K562 (cell line): ENCODE results near the gene EIF2AK2. TPM values are rescaled to one million over a fixed set of nuclear protein-coding genes. Genes with fewer than 3 reads are reported as not detected.
A peak's percentile ranks its signal among the peaks of the same experiment; 100 is the strongest.

Experiments used
- ATAC-seq: fragments of 200-7000 bp; cut with Tn5 transposase; 3 replicates; pipeline ENCODE4 v1.9.1; 2020; ENCODE audit warnings: moderate library complexity
- BruUV-seq: library from RNA; stranded (reverse); fragments of 400-500 nt; replicated peaks from 2 replicates; lab custom pipeline; 2021; lab: Mats Ljungman, UMichigan
- CTCF ChIA-PET: fragments of 300-600 bp; formaldehyde crosslinking; extraction: SDS; loops from one replicate; lab custom pipeline; 2021; ENCODE audit warnings: low intra/inter-chr PET ratio; lab: Yijun Ruan, JAX
- POLR2A ChIA-PET: fragments of 300-600, 350-650 bp; sonication (Branson Sonifier 250); formaldehyde crosslinking; extraction: SDS; loops from one replicate; lab custom pipeline; 2021; ENCODE audit warnings: antibody characterized with exemption, inconsistent platforms; lab: Yijun Ruan, JAX
- DNase-seq, 4 experiments: peaks; one replicate each; pipeline versions ENCODE4 v3.0.0 to v3.0.0-alpha.2; 2011 to 2018; ENCODE audit warnings: low spot score in 3 of 4, mixed read lengths in 3 of 4; ENCODE audit errors: extremely low read depth in 1 of 4
- FAIRE-seq: peaks from 2 replicates; lab custom pipeline; 2011; peaks lifted over from hg19 to GRCh38; lab: Jason Lieb, UNC
- H2AFZ ChIP-seq: 2 replicates; pipeline ENCODE4 v1.6.0; 2011; ENCODE audit warnings: low read depth, low read length, control low read depth, inconsistent platforms
- H3K27ac ChIP-seq: fragments of 200-600 bp; 3 replicates; pipeline ENCODE4 v1.8.0; 2011; ENCODE audit warnings: low read depth, mild to moderate bottlenecking, control low read depth, inconsistent platforms, low read length, moderate library complexity, mixed read lengths; ENCODE audit errors: extremely low read depth
- H3K27me3 ChIP-seq, 2 experiments: fragments of 300-600 bp in 1 of 2; 2 replicates in 1 of 2; 3 replicates in 1 of 2; pipeline versions ENCODE4 v1.6.0 to v1.8.0; 2011; ENCODE audit warnings: inconsistent platforms in 2 of 2, low read length in 2 of 2, mild to moderate bottlenecking in 1 of 2, mixed read lengths in 1 of 2, moderate library complexity in 1 of 2; ENCODE audit not compliant: control insufficient read depth in 2 of 2, insufficient read depth in 2 of 2
- H3K36me3 ChIP-seq: fragments of 300-600 bp; 3 replicates; pipeline ENCODE4 v1.8.0; 2011; ENCODE audit warnings: mild to moderate bottlenecking, low read length, inconsistent platforms; ENCODE audit not compliant: control insufficient read depth, insufficient read depth
- H3K4me1 ChIP-seq, 2 experiments: fragments of 200-600 bp in 1 of 2; replicated peaks in 1 of 2; 2 replicates in 1 of 2; 3 replicates in 1 of 2; pipeline versions ENCODE4 v1.5.1 to v1.8.0; 2011; ENCODE audit warnings: inconsistent platforms in 2 of 2, low read length in 2 of 2, mild to moderate bottlenecking in 1 of 2, mixed read lengths in 1 of 2, moderate library complexity in 1 of 2; ENCODE audit not compliant: control insufficient read depth in 2 of 2, insufficient read depth in 2 of 2
- H3K4me2 ChIP-seq: 2 replicates; pipeline ENCODE4 v1.6.1; 2011; ENCODE audit warnings: low read length, control low read depth, inconsistent platforms, mixed read lengths; ENCODE audit not compliant: insufficient read depth
- H3K4me3 ChIP-seq: fragments of 200-600 bp; sonication (generic), shearing (Covaris generic); 2 replicates; pipeline ENCODE4 v1.5.1; 2016; ENCODE audit warnings: control low read depth, inconsistent platforms
- H3K79me2 ChIP-seq: fragments of 200-600 bp; 3 replicates; pipeline ENCODE4 v1.8.0; 2011; ENCODE audit warnings: low read length, inconsistent platforms; ENCODE audit not compliant: control insufficient read depth, insufficient read depth
- H3K9ac ChIP-seq, 2 experiments: 2 replicates each; pipeline versions ENCODE4 v1.6.0 to v1.6.1; 2011; ENCODE audit warnings: low read depth in 2 of 2, low read length in 2 of 2, control low read depth in 1 of 2, inconsistent platforms in 1 of 2, mild to moderate bottlenecking in 1 of 2, mixed read lengths in 1 of 2; ENCODE audit not compliant: insufficient read depth in 1 of 2
- H3K9me1 ChIP-seq: one replicate; pipeline ENCODE4 v1.6.0; 2011; ENCODE audit warnings: inconsistent platforms, mild to moderate bottlenecking, low read length, moderate library complexity; ENCODE audit not compliant: control insufficient read depth, insufficient read depth
- H3K9me3 ChIP-seq: replicated peaks from 2 replicates; pipeline ENCODE4 v1.5.1; 2011; ENCODE audit warnings: low read depth, low read length, inconsistent platforms; ENCODE audit not compliant: control insufficient read depth, insufficient read depth
- H4K20me1 ChIP-seq: replicated peaks from 2 replicates; pipeline ENCODE4 v1.6.1; 2011; ENCODE audit warnings: low read length, inconsistent platforms, mixed read lengths; ENCODE audit not compliant: control insufficient read depth, insufficient read depth
- FOXA1 ChIP-seq: fragments of 450-650 bp; IDR thresholded peaks from 2 replicates; pipeline ENCODE4 v1.6.1; 2016; ENCODE audit warnings: mild to moderate bottlenecking, borderline replicate concordance
- MCM5 ChIP-seq: fragments of 450-650 bp; IDR thresholded peaks from 2 replicates; pipeline ENCODE4 v1.6.1; 2016; ENCODE audit warnings: low read depth
- WGBS: fragments of 100-300 bp; shearing (Covaris generic); methylation state at CpG from one replicate; pipeline ENCODE4 v1.1.6; 2016; ENCODE audit warnings: low coverage, mixed read lengths; ENCODE audit not compliant: insufficient coverage; ENCODE audit errors: missing lambda C conversion rate; 5-methylcytosine and 5-hydroxymethylcytosine counted together
- in situ Hi-C: fragments of 300-500 bp; cut with MboI; formaldehyde crosslinking; loops from 4 replicates; pipeline ENCODE4 v1.15.0; 2018; ENCODE audit warnings: inconsistent platforms, mixed read lengths
- intact Hi-C: fragments of 100-400 bp; cut with micrococcal nuclease; formaldehyde crosslinking; loops from 2 replicates; pipeline ENCODE4 v1.14.2; 2022
- polyA plus RNA-seq, 8 experiments: library from polyadenylated mRNA; depleted of rRNA in 4 of 8; stranded (reverse) in 5 of 8; unstranded in 3 of 8; fragments of >200 nt; fragmentation: Nextera tagmentation in 2 of 8; fragmentation: Illumina TruSeq in 1 of 8; extraction: Ambion mirVana in 2 of 8; extraction: Trizol in 1 of 8; gene quantifications; 2 replicates each; pipeline versions ENCODE4 v1.2.1 to v1.2.3, GENCODE V29; 2011 to 2014; ENCODE audit warnings: inconsistent platforms in 1 of 8, missing spikeins in 1 of 8
- total RNA-seq, 7 experiments: library from RNA; depleted of rRNA in 6 of 7; stranded (reverse); fragments of >200 nt in 6 of 7; fragmentation: Illumina TruSeq in 2 of 7; extraction: Trizol in 2 of 7; gene quantifications; 2 replicates each; pipeline versions ENCODE4 v1.2.1 to v1.2.3, GENCODE V29; 2011 to 2021; ENCODE audit warnings: low replicate concordance in 1 of 7
- TF ChIP-seq, protein P1 (sequence below): sonication (generic); formaldehyde crosslinking; IDR thresholded peaks from 2 replicates; pipeline ENCODE4 v1.8.0; 2022; ENCODE audit warnings: missing genetic modification reagents, mild to moderate bottlenecking, borderline replicate concordance

EIF2AK2 gene
- total and polyA plus RNA-seq, 9 of the 15 experiments (the other 6 are each of a cell fraction or from before 2014, with no cell fraction given) = 3.8 to 19.5 (median 13.3) TPM

GRCh38 chr2:37188570-37188969 is 31.8 kb upstream of the EIF2AK2 start, which contains the start of gene SULT6B1:
TSS of gene SULT6B1 (minus strand) at chr2:37188670. CDS start at chr2:37188640, 30 bp downstream.
- in situ Hi-C loops = no loop called here
- TF ChIP-seq FOXA1 = no peak
- TF ChIP-seq MCM5 = no peak
- TF ChIP-seq, protein P1, sequence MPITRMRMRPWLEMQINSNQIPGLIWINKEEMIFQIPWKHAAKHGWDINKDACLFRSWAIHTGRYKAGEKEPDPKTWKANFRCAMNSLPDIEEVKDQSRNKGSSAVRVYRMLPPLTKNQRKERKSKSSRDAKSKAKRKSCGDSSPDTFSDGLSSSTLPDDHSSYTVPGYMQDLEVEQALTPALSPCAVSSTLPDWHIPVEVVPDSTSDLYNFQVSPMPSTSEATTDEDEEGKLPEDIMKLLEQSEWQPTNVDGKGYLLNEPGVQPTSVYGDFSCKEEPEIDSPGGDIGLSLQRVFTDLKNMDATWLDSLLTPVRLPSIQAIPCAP (CRISPR knock-in tag) = no peak
- intact Hi-C loops = no loop called here
- peaks cover 0 to 8% of the 10 kb centered on the region in 2 experiments; a peak in 2 of 5 replicates for H3K27me3 ChIP-seq
- no TSS peak for BruUV-seq
- no peak within 1 kb of the TSS for H3K27ac ChIP-seq
- 33% methylated on average over 2 of the region's 2 CpGs for WGBS
- H3K4me3 ChIP-seq = no peak within 1 kb of the TSS
- no peak within 1 kb of the TSS for H3K4me2 ChIP-seq
- H2AFZ ChIP-seq = peak within 1 kb of the TSS; percentile 66; the same call in 1 of the 2 replicates
- no peaks in the 10 kb centered on the region for H3K79me2 ChIP-seq
- H3K4me1 ChIP-seq = peaks cover 3 to 9% of the 10 kb centered on the region in 2 experiments; a peak in 2 of 5 replicates
- ChIA-PET POLR2A (interaction anchor here (0.6 kb wide), 1 partner anchor 12 kb away, joined by 3 read pairs; no protein-coding TSS in a partner anchor), CTCF (no interaction called here)
- ATAC-seq = no peak
- H4K20me1 ChIP-seq = no peaks in the 10 kb centered on the region
- FAIRE-seq = no peak
- H3K9ac ChIP-seq = no peak within 1 kb of the TSS
- no peaks in the 10 kb centered on the region for H3K36me3 ChIP-seq
- H3K9me3 ChIP-seq = no peaks in the 10 kb centered on the region
- DNase-seq = no peak
- H3K9me1 ChIP-seq = no peaks in the 10 kb centered on the region
